Astrocyte (in vitro differentiated cells and primary cell): ENCODE results near the gene JAZF1. TPM values are rescaled to one million over a fixed set of nuclear protein-coding genes. Genes with fewer than 3 reads are reported as not detected.

Experiments
- DNase-seq: peaks from one replicate; pipeline ENCODE4 v3.0.0-alpha.2; 2010; ENCODE audit warnings: low read depth
- FAIRE-seq: peaks from 2 replicates; lab custom pipeline; 2011; peaks lifted over from hg19 to GRCh38; lab: Jason Lieb, UNC
- H2AFZ ChIP-seq: 2 replicates; pipeline ENCODE4 v1.6.0; 2012; ENCODE audit warnings: low read depth, low read length, inconsistent platforms
- H3K27ac ChIP-seq: 2 replicates; pipeline ENCODE4 v1.5.1; 2011; ENCODE audit warnings: low read depth, low read length, inconsistent platforms
- H3K27me3 ChIP-seq: 2 replicates; pipeline ENCODE4 v1.6.0; 2011; ENCODE audit warnings: low read length, inconsistent platforms; ENCODE audit not compliant: insufficient read depth
- H3K36me3 ChIP-seq: 2 replicates; pipeline ENCODE4 v1.5.1; 2011; ENCODE audit warnings: low read length, inconsistent platforms; ENCODE audit not compliant: insufficient read depth
- H3K4me1 ChIP-seq: 2 replicates; pipeline ENCODE4 v1.5.1; 2011; ENCODE audit warnings: low read length, inconsistent platforms; ENCODE audit not compliant: insufficient read depth
- H3K4me2 ChIP-seq: 2 replicates; pipeline ENCODE4 v1.6.0; 2012; ENCODE audit warnings: low read length, inconsistent platforms
- H3K4me3 ChIP-seq: 2 replicates; pipeline ENCODE4 v1.5.1; 2011; ENCODE audit warnings: low read depth, mild to moderate bottlenecking, low read length, inconsistent platforms; ENCODE audit not compliant: insufficient read depth
- H3K79me2 ChIP-seq: 2 replicates; pipeline ENCODE4 v1.6.0; 2012; ENCODE audit warnings: mild to moderate bottlenecking, low read length, inconsistent platforms; ENCODE audit not compliant: insufficient read depth
- H3K9ac ChIP-seq: 2 replicates; pipeline ENCODE4 v1.6.0; 2012; ENCODE audit warnings: mild to moderate bottlenecking, low read length, inconsistent platforms
- H3K9me3 ChIP-seq: 2 replicates; pipeline ENCODE4 v1.5.1; 2012; ENCODE audit warnings: low read depth, mild to moderate bottlenecking, low read length, inconsistent platforms; ENCODE audit not compliant: insufficient read depth
- H4K20me1 ChIP-seq: 2 replicates; pipeline ENCODE4 v1.6.0; 2012; ENCODE audit warnings: low read length, inconsistent platforms; ENCODE audit not compliant: insufficient read depth
- H3K27ac Mint-ChIP-seq: one replicate; pipeline ENCODE4 v1.8.0; 2021; ENCODE audit warnings: mild to moderate bottlenecking, mixed read lengths; ENCODE audit not compliant: unreplicated experiment
- H3K27me3 Mint-ChIP-seq: one replicate; pipeline ENCODE4 v1.8.0; 2021; ENCODE audit warnings: low read depth, mixed read lengths; ENCODE audit not compliant: unreplicated experiment
- H3K36me3 Mint-ChIP-seq: one replicate; pipeline ENCODE4 v1.8.0; 2021; ENCODE audit warnings: low read depth, mixed read lengths; ENCODE audit not compliant: unreplicated experiment
- H3K4me1 Mint-ChIP-seq: one replicate; pipeline ENCODE4 v1.8.0; 2021; ENCODE audit warnings: low read depth, mixed read lengths; ENCODE audit not compliant: unreplicated experiment
- H3K4me3 Mint-ChIP-seq: one replicate; pipeline ENCODE4 v1.8.0; 2021; ENCODE audit warnings: mild to moderate bottlenecking, moderate library complexity, mixed read lengths; ENCODE audit not compliant: unreplicated experiment
- H3K9me3 Mint-ChIP-seq: one replicate; pipeline ENCODE4 v1.8.0; 2021; ENCODE audit warnings: mild to moderate bottlenecking, mixed read lengths; ENCODE audit not compliant: unreplicated experiment
- EZH2 ChIP-seq: IDR thresholded peaks from 2 replicates; pipeline ENCODE4 v1.6.1; 2012; ENCODE audit warnings: mild to moderate bottlenecking, low read length, inconsistent platforms; ENCODE audit not compliant: insufficient read depth
- total RNA-seq: library from RNA; stranded (reverse); gene quantifications from 2 replicates; pipeline ENCODE4 v1.2.1, GENCODE V29; 2021
- TF ChIP-seq, protein P1 (sequence below): IDR thresholded peaks from 2 replicates; pipeline ENCODE4 v1.5.1; 2011; ENCODE audit warnings: low read depth, mild to moderate bottlenecking, inconsistent platforms, low read length, moderate library complexity; ENCODE audit not compliant: insufficient read depth

Gene JAZF1
- total RNA-seq, 1 donor from 2014 or later: 20.1 TPM

DNA sequence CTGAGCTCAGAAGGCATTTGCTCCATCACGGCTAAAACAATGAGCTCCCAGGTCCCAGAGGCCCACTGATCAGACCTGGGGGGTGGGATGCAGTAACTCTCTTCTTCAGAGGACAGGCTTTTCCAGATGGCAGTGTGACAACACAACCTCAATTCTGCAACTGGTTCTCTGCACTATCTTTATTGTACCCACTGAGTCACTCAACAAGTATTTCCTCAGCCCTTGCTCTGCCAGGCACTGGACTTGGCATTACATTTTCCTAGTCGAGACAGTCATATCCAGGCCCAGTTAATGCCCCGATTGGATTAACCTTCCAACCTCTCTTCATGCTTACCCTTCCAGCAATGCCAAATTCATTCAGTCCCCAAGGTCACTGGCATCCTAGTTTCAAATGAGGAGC lies 72.6 kb downstream of the JAZF1 start:
- Histone ChIP-seq H2AFZ (no peak overlapping the region), H3K4me1 (peaks cover 10% of the 10 kb centered on the region), H3K36me3 (no peaks in the 10 kb centered on the region), H3K9ac (no peak overlapping the region), H3K4me3 (no peak overlapping the region), H3K27me3 (no peaks in the 10 kb centered on the region), H3K9me3 (no peaks in the 10 kb centered on the region), H3K4me2 (no peak overlapping the region), H3K79me2 (peaks cover 24% of the 10 kb centered on the region), H3K27ac (no peak overlapping the region), H4K20me1 (peaks cover 59% of the 10 kb centered on the region)
- H3K36me3 Mint-ChIP-seq: peaks cover 10% of the 10 kb centered on the region
- no peak overlapping the region for H3K4me3 Mint-ChIP-seq
- no peaks in the 10 kb centered on the region for H3K27me3 Mint-ChIP-seq
- peak; percentile 26 for DNase-seq
- no peak for FAIRE-seq
- no peak overlapping the region for H3K27ac Mint-ChIP-seq
- TF ChIP-seq, protein P1, sequence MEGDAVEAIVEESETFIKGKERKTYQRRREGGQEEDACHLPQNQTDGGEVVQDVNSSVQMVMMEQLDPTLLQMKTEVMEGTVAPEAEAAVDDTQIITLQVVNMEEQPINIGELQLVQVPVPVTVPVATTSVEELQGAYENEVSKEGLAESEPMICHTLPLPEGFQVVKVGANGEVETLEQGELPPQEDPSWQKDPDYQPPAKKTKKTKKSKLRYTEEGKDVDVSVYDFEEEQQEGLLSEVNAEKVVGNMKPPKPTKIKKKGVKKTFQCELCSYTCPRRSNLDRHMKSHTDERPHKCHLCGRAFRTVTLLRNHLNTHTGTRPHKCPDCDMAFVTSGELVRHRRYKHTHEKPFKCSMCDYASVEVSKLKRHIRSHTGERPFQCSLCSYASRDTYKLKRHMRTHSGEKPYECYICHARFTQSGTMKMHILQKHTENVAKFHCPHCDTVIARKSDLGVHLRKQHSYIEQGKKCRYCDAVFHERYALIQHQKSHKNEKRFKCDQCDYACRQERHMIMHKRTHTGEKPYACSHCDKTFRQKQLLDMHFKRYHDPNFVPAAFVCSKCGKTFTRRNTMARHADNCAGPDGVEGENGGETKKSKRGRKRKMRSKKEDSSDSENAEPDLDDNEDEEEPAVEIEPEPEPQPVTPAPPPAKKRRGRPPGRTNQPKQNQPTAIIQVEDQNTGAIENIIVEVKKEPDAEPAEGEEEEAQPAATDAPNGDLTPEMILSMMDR: no peak
- TF ChIP-seq EZH2: no peak
- peaks cover 45% of the 10 kb centered on the region for H3K4me1 Mint-ChIP-seq
- H3K9me3 Mint-ChIP-seq: no peaks in the 10 kb centered on the region

- Histone ChIP-seq H3K27ac (no peak overlapping the region), H3K4me1 (peaks cover 12% of the 10 kb centered on the region), H3K4me2 (no peak overlapping the region), H2AFZ (no peak overlapping the region), H4K20me1 (peaks cover 63% of the 10 kb centered on the region), H3K4me3 (no peak overlapping the region), H3K9me3 (no peaks in the 10 kb centered on the region), H3K36me3 (no peaks in the 10 kb centered on the region), H3K27me3 (no peaks in the 10 kb centered on the region), H3K9ac (no peak overlapping the region), H3K79me2 (peaks cover 27% of the 10 kb centered on the region)
- Mint-ChIP-seq H3K4me3 (no peak overlapping the region), H3K27me3 (no peaks in the 10 kb centered on the region), H3K9me3 (no peaks in the 10 kb centered on the region), H3K27ac (no peak overlapping the region), H3K36me3 (peaks cover 6% of the 10 kb centered on the region), H3K4me1 (peaks cover 49% of the 10 kb centered on the region)
- no peak for FAIRE-seq
- peak; percentile 34 for DNase-seq
- TF ChIP-seq, protein P1: no peak
- TF ChIP-seq EZH2: no peak
Observed at GRCh38 chr7:28106321-28106829, 74.2 kb downstream of the JAZF1 start.

DNA sequence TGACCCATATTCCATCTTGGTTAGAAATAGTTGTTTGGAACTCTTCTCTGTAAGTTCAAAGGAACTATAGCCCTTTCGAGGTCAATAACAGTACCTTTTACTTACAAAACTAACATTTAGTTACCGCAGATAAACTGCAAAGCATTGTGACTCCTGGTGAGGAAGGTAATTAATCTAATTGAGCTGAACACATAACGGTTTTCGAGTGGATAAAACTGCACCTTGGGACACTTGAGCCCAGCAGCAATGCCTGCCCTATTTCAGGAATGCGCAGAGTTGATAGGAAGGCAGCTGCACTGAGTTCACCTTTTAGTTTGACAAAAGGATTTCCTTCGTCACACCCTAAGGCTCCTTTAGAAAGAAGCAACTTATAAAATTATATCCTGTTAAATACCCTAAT lies 75.4 kb downstream of the JAZF1 start:
- H3K4me2 ChIP-seq: no peak overlapping the region
- Mint-ChIP-seq H3K4me3 (no peak overlapping the region), H3K27me3 (no peaks in the 10 kb centered on the region), H3K36me3 (peaks cover 6% of the 10 kb centered on the region), H3K9me3 (no peaks in the 10 kb centered on the region), H3K4me1 (peaks cover 49% of the 10 kb centered on the region), H3K27ac (peak overlapping the region; percentile 7)
- no peaks in the 10 kb centered on the region for H3K27me3 ChIP-seq
- FAIRE-seq (peak; percentile 76), DNase-seq (no peak)
- H4K20me1 ChIP-seq: peaks cover 61% of the 10 kb centered on the region
- peaks cover 27% of the 10 kb centered on the region for H3K79me2 ChIP-seq
- no peaks in the 10 kb centered on the region for H3K9me3 ChIP-seq
- H2AFZ ChIP-seq: no peak overlapping the region
- H3K4me1 ChIP-seq: peaks cover 12% of the 10 kb centered on the region
- no peak overlapping the region for H3K4me3 ChIP-seq
- TF ChIP-seq, protein P1: no peak
- TF ChIP-seq EZH2: no peak
- H3K27ac ChIP-seq: no peak overlapping the region
- H3K9ac ChIP-seq: no peak overlapping the region
- no peaks in the 10 kb centered on the region for H3K36me3 ChIP-seq
